ENCODE results near the gene COLEC11.
"Not testable (repeated sequence)": the region's sequence is repeated elsewhere in the genome, so short reads cannot be mapped to it uniquely, and the experiment has no call there.

The COLEC11 gene

DNA sequence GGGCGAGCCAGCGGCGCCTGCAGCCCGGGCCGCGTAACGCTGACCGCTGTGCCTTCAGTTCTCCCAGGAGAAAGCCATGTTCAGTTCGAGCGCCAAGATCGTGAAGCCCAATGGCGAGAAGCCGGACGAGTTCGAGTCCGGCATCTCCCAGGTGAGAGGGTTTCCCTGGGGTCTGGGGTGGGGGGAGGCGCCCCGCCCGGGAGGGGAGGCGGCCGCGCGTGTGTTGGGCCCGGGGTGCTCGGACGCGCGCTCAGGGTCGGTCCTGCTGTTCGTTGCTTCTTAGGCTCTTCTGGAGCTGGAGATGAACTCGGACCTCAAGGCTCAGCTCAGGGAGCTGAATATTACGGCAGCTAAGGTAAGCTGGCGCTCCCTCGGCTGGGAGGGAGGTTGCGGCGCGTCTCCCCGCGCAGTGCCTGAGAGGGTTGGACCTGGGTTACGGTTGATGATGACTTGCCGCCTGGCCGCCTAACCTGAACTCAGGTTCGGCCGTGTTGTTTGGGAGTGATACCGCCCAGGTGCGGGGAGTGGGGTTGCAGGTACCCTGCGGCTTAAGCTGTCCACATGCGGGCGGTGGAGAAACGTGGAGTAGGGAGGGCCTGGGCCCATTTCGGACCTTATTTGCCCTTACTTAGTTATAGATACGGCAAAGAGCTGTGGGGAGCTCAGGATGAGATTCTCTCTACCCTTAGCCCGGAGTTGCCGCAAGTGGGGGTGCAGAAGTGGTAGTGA, 19.2 kb upstream of the COLEC11 start:
- no peak for DNase-seq (ENCODE audit: low read depth)
- TF ChIP-seq, protein P1, sequence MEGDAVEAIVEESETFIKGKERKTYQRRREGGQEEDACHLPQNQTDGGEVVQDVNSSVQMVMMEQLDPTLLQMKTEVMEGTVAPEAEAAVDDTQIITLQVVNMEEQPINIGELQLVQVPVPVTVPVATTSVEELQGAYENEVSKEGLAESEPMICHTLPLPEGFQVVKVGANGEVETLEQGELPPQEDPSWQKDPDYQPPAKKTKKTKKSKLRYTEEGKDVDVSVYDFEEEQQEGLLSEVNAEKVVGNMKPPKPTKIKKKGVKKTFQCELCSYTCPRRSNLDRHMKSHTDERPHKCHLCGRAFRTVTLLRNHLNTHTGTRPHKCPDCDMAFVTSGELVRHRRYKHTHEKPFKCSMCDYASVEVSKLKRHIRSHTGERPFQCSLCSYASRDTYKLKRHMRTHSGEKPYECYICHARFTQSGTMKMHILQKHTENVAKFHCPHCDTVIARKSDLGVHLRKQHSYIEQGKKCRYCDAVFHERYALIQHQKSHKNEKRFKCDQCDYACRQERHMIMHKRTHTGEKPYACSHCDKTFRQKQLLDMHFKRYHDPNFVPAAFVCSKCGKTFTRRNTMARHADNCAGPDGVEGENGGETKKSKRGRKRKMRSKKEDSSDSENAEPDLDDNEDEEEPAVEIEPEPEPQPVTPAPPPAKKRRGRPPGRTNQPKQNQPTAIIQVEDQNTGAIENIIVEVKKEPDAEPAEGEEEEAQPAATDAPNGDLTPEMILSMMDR (IDR thresholded peaks at IDR 0.05; ENCODE audit: control insufficient read depth, extremely low read depth, insufficient read depth): no peak
- peak overlapping the region; percentile 92 for H3K4me3 ChIP-seq (ENCODE audit: low read depth, low read length)

DNA sequence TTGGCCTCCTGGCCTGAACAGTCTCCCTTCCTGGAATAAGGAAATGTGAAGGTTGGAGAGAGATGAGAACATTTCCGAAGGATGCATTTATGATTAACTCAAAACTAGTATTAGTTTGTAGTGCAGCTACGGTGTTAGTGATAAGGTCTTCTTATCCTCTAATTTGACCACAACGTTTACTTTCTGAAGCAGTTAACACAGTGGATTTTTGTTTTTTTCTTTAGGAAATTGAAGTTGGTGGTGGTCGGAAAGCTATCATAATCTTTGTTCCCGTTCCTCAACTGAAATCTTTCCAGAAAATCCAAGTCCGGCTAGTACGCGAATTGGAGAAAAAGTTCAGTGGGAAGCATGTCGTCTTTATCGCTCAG, 18.7 kb upstream of the COLEC11 start:
- not testable (repeated sequence) for DNase-seq (ENCODE audit: low read depth)
- peak overlapping the region; percentile 92 for H3K4me3 ChIP-seq (ENCODE audit: low read depth, low read length)

DNA sequence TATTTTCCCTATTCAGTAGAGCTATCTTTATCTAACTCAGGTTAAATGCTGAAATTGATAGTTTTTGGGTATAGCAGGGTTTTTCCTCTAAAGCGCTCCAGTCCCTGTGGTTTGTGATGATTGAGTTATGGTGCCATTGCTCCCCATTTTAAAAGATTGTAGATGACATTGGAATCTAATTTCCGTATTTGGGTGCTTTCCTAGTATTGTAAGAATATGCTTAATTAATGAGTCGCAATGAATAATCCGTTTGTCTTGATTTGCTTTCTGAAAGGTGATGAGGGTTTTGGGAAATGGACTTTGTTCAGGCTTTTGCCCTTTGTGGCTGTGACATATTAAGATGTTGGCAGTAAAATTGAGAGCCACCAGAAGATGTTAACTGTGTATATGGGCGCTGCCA, 15.9 kb upstream of the COLEC11 start:
- TF ChIP-seq, protein P1 (IDR thresholded peaks at IDR 0.05; ENCODE audit: control insufficient read depth, extremely low read depth, insufficient read depth): no peak
- no peak overlapping the region for H3K4me3 ChIP-seq (ENCODE audit: low read depth, low read length)
- no peak for DNase-seq (ENCODE audit: low read depth)

DNA sequence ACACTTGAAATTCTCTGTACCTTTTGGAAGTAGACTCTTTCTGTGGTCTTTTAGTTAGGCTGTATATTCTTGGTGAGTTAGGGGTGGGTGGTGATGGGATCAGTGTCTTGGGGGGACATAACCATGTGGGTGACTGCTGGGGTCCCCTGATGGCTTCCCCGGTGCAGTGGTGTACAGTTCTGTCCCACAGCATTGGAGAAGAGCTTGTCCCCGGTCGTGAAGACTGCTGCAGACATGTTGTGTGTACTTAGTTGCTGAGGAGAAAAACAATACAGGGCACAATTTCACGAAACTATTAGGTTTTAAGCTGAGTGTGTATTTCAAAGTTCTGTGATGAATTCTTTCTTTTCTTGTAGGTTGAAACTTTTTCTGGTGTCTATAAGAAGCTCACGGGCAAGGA, 14.5 kb upstream of the COLEC11 start:
- no peak for DNase-seq (ENCODE audit: low read depth)
- TF ChIP-seq, protein P1 (IDR thresholded peaks at IDR 0.05; ENCODE audit: control insufficient read depth, extremely low read depth, insufficient read depth): no peak

DNA sequence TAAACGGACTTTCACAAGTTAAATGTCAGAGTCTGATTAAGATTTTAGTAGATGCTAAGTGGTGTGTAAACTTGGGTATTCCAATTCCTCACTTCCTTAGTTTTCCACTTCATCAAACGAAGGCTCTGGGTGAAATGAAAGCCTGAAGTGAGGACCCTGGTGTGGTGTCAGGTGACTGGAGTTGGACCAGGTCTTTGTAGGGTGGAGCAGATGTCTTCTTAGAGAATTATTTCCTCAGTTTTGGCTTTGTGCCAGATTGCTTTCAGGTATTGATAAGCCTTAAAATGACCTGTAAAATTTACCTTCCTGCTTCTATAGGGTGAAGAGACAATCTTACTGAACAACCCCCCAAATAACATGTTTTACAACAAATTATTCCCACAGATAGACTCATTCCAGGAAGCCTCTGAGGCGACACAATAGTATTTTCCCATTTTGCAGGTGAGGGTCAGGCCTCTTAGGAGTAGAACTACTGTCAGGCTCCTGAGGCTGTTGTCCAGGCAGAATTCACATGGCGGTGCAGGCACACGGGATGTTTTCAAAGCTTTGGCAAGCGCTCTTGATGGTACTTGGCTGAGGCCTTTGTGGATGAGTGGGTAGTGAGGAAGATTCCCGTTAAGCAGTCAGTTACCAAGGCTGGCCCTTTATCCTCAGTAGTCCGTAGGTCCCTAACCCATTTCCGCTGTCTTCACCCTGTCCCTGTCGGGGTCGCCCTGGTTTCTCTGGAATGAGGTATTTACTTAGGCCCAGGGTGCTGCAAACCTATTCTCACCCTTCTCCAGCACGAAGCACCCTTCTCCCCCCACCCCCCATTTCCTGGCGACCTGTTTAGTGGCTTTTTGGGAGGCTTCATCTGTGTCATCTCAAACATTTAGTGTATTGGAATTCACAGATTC, 13.3 kb upstream of the COLEC11 start:
- DNase-seq (ENCODE audit: low read depth): no peak
- H3K4me3 ChIP-seq (ENCODE audit: low read depth, low read length): no peak overlapping the region
- TF ChIP-seq, protein P1 (IDR thresholded peaks at IDR 0.05; ENCODE audit: control insufficient read depth, extremely low read depth, insufficient read depth): no peak

More for the DNA sequence above, 14.5 kb upstream of the COLEC11 start:
- H3K4me3 ChIP-seq (ENCODE audit: low read depth, low read length): no peak overlapping the region

DNA sequence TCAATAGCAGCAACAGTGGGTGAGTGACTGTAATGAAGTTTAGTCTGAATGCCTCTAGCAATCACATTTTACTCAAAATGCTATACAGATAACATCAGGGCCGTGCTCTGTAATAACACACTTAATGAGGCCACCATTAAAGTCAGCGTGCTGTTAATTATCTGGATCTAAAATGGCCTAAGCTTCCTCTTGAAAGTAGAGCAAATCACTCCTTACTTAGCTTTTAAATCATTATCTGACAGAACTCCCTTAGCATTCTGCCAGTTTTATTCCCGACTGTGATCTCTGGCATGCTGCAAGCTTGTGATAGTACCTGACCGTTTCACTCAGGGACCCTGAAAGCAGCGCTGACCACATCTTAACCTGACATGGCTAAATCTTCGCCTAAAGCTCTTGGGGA, 10.8 kb upstream of the COLEC11 start:
- no peak for DNase-seq (ENCODE audit: low read depth)
- TF ChIP-seq, protein P1 (IDR thresholded peaks at IDR 0.05; ENCODE audit: control insufficient read depth, extremely low read depth, insufficient read depth): no peak

DNA sequence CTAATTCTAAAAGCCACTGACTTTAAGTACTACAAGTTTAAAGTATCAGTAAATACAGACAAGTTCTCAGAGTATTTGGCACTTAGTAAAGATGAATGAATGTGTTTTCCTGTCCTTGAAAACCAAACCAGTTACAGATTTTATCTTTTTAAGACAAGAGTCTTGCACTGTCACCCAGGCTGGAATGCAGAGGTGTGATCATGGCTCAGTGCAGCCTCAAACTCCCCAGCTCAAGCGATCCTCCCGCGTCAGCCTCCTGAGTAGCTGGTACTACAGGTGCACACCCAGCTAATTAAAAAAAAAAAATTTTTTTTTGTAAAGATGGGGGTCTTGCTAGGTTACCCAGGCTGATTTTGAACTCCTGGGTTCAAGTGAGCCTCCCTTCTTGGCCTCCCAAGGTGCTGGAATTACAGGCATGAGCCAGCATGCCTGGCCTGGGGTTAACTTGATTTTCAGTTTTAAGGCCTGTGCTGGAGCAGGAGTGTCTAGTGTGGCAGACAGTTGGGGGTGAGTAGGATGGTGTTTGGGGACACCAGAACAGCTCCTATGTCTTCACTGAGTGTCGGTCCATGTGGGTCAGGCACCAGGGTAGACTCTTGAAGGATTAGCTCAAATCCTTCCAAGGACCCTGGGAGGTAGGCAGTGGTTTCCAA, 10.2 kb upstream of the COLEC11 start:
- TF ChIP-seq, protein P1 (IDR thresholded peaks at IDR 0.05; ENCODE audit: control insufficient read depth, extremely low read depth, insufficient read depth): no peak
- DNase-seq (ENCODE audit: low read depth): no peak
- H3K4me3 ChIP-seq (ENCODE audit: low read depth, low read length): no peak overlapping the region

More for the DNA sequence above, 10.8 kb upstream of the COLEC11 start:
- H3K4me3 ChIP-seq (ENCODE audit: low read depth, low read length): no peak overlapping the region
